Measurements from ENCODE around the gene PRSS8.
"Not testable (repeated sequence)": the region's sequence is repeated elsewhere in the genome, so short reads cannot be mapped to it uniquely, and the experiment has no call there.

Gene PRSS8

DNA sequence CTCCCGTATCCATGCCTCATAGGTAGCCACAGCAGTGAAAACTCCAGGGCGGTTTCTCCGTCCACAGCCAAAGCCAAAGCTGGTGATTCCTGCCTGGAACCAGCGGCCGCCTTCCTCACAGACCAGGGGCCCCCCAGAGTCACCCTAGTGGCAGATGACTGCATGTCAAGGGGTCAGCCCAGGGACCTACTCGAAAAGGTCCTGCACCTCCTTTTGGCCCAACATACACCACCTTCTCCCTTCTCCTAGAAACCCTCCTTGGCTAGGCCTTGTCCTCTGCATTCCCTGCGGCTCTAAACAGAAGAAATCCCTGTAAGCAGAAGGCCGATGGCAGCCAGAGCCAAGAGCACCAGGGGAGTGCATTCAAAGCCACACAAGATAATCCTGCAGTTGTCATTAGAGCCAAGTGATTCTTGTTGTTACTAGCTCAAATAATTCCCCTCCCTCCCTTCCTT, 8.2 kb upstream of the PRSS8 start:
- DNase-seq, result no peak

DNA sequence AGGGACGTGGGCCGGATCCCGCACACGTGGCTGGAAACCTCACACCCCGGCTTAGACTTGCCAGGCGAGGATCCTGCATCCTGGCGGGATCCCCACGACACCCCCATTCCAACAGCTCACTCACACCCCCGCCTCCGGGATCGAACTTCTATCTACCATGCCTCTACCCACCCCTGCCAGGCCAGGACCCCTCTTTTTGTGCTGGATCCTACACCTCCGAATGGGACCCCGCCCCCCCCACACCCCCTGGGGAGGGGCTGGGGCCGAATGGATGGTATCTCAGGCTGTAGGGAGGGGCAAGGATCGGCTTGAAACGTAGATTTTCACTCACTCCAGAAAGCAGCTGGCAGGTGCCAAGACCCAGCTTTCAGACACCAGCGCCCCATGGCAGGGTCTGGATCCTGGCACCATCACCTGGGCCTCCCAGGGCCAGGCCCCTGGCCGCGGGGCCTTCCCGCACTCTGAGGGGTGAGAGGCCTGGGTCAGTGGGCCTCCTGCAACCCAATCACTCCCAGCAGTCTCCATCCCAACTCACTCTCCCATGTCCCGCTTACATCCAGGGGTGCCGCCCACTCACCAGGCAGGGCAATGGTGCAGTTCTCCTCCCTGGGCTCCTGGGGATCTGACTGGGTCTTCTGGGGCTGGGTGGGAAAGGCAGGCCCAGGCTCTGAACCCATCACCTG, 7.6 kb upstream of the PRSS8 start:
- no peak for DNase-seq

DNA sequence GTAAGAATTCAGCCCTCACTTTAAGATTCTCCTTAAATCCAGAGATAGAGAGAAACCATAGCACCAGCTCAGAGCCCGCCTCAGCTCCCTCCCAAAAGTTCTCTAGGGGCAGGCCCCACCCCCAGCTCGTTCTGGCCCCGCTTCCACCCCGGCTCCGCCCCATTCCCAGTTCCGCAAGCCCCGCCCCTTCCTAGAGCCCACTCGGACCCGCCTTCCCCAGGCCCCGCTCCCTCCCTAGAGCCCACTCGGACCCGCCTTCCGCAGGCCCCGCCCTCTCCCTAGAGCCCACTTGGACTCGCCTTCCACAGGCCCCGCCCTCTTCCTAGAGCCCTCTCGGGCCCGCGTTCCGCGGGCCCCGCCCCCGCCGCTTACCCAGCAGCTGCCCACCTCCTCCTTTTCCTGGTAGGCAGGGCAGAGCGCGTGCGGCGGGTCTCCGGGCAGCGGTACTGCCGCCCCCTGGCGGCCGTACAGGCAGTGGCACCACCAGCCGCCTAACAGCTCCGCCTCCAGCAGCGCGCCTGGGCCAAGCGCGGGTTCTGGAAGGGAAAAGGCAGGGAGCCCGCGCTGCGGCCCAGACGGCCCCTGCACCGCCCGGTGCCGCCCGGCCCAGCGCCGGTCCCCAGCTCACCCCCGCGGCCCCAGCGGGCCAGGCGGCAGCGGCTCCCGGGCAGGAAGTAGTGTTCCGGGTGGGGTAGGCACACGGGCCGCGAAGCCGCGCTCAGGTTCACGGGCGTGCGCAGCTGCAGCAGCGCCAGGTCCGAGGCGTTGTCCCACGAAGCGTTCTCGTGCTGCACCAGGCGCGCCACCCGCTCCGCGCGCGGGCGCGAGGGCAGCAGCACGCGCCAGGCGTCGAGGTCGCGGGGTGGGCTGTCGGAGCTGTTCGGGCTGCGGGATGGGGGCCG, 6.8 kb upstream of the PRSS8 start:
- peak; percentile 92 to 99 (median 97) for DNase-seq

DNA sequence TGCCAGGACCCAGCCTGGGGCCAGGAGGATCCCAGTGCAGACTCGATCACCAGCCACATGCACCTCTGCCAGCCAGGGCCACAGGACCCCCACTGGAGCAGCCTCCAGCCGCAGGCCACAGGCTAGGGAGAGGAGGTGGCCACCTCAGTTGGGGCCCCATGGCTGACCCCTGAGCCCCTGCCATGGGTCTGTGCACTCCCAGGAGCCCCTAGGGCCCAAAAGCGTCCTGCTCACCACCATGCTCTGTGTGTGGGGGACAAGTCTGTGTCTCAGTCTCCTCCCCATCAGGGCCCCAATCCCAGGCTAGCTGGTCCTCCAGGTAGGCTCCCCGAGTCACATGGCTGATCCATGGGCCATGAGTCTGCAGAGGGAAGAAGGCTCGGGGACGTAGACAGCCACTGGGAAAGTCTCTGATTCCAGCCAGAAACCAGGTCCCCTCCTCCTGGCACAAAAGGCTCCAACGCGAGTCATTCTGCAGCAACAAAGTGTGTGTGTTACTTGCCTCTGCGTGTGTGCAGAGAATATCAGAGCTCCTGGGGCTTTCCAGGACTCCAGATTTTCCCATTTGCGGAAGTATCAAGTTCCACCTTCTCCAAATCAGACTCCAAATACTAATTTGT, 6.1 kb upstream of the PRSS8 start:
- no peak for DNase-seq

- DNase-seq, result not testable (repeated sequence)
Observed at GRCh38 chr16:31141071-31141469, 5.5 kb upstream of the PRSS8 start.

- no peak for DNase-seq
Observed at GRCh38 chr16:31138621-31139578, 3.4 kb upstream of the PRSS8 start.

- DNase-seq, result not testable (repeated sequence)
Observed at GRCh38 chr16:31136822-31137499, 1.4 kb upstream of the PRSS8 start.

- DNase-seq, result no peak
Observed at GRCh38 chr16:31136287-31136662, 748 bp upstream of the PRSS8 start.

DNA sequence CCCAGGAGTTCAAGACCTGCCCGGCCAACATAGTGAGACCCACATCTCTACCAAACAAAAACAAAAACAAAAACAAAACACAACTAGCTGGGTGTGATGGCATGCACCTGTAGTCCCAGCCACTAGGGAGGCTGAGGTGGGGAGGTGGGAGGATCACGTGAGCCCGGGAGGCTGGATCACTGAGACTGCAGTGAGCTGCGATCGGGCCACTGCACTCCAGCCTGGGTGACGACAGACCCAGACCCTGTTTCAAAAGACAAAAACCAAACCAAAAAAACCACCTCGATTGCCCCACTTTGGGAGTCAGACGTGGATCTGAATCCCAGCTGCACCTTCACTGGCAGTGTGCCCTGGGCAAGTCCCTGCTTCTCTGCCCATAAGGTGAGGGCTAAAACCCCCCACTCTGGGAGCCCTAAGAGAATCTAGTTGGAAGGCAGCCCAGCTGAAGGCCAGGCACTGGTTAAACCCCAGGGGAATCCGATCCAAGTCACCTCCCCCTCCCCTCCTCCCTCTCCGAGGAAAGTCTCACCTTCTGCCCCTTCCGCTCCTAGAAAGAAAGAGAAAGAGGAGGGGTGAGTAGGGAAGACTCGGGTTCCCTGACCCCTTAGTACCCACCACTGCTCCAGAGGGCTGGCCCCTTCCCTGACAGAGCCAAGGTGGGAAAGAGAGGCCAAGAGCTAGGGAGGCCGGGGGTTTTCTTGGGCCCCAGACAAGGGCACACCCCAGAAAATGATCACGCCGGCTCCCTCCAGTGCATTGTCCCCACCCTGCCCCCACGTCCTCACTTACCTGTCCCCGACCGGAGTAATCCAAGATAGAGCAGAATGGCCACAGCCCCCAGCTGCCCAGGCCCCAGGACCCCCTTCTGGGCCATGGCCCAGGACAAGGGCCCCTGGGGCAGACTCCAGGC, 647 bp downstream of the PRSS8 start:
- DNase-seq, result no peak

GRCh38 chr16:31134091-31134571, 1.4 kb downstream of the PRSS8 start:
- no peak for DNase-seq

GRCh38 chr16:31133046-31133501, 2.5 kb downstream of the PRSS8 start:
- no peak for DNase-seq

- no peak for DNase-seq
Observed at GRCh38 chr16:31132303-31132979, 3.1 kb downstream of the PRSS8 start.

DNA sequence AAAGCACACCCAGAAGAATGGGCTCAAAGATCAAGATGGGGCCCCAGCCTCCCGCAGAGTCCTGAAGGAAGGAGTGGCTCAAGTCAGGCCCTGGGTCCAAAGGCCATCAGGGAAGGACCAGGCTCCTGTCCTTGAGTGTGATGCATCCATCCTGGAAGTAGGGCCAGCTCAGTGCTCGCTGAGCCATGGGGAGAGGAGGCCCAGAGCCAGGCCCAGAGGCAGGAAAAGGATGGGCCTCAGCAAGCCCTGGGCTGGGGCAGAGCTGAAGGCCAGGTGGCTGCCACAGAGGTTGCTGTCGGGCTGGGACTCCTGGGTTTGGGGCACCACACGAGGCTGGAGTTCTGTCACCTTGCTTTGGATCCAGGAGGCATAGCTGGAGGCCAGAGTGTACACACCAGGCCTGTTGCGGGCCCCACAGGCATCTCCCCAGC, 3.7 kb downstream of the PRSS8 start:
- DNase-seq, result no peak

GRCh38 chr16:31131416-31131815, 4.1 kb downstream of the PRSS8 start:
- DNase-seq, result no peak

GRCh38 chr16:31130899-31131298, 4.6 kb downstream of the PRSS8 start:
- no peak for DNase-seq

- no peak for DNase-seq
Observed at GRCh38 chr16:31130336-31130891, 5.1 kb downstream of the PRSS8 start.

- no peak for DNase-seq
Observed at GRCh38 chr16:31129568-31130335, 5.8 kb downstream of the PRSS8 start.

- no peak for DNase-seq
Observed at GRCh38 chr16:31128711-31129567, 6.6 kb downstream of the PRSS8 start.
